Measurements from ENCODE around the gene PTGDR.

DNA sequence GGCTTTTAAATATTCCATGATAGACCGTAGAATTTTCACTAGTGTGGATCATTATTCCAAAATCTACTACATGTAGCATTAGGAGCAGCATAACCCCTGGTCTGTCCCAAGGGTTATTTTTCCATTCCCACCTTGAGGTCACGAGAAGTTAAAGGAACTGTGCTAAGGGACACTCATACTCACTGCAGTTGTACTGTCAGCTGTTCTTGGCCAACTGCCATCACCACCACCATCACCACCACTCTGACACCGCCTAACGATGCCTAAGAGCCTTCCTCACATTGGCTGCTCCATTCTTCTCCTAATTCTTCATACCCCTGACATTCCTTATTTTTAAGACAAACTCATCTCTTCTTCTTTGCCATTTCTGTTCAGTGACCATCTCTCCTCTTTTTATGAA lies 13.4 kb upstream of the PTGDR start:
- TF ChIP-seq TAF1 (IDR thresholded peaks at IDR 0.05; ENCODE audit: borderline replicate concordance, low read depth, low read length): no peak
- no peak for TF ChIP-seq POLR2A (IDR thresholded peaks at IDR 0.05; ENCODE audit: low read depth, low read length)
- no peak for TF ChIP-seq POLR2AphosphoS5 (IDR thresholded peaks at IDR 0.05; ENCODE audit: low read depth, low read length)

Data from GM12892 (cell line).